Activated naive CD8-positive, alpha-beta T cell (primary cell): ENCODE data around the gene CCDC138.

Experiments
- H3K27ac Mint-ChIP-seq: one replicate; pipeline ENCODE4 v1.8.0; 2021; ENCODE audit warnings: mixed read lengths
- H3K27me3 Mint-ChIP-seq: one replicate; pipeline ENCODE4 v1.8.0; 2021; ENCODE audit warnings: mixed read lengths
- H3K36me3 Mint-ChIP-seq: one replicate; pipeline ENCODE4 v1.8.0; 2021; ENCODE audit warnings: mixed read lengths
- H3K4me1 Mint-ChIP-seq: one replicate; pipeline ENCODE4 v1.8.0; 2021; ENCODE audit warnings: low read depth, mixed read lengths
- H3K4me3 Mint-ChIP-seq: one replicate; pipeline ENCODE4 v1.8.0; 2021; ENCODE audit warnings: mild to moderate bottlenecking, mixed read lengths
- H3K9me3 Mint-ChIP-seq: one replicate; pipeline ENCODE4 v1.8.0; 2021; ENCODE audit warnings: low read depth, mixed read lengths

CCDC138 gene

DNA sequence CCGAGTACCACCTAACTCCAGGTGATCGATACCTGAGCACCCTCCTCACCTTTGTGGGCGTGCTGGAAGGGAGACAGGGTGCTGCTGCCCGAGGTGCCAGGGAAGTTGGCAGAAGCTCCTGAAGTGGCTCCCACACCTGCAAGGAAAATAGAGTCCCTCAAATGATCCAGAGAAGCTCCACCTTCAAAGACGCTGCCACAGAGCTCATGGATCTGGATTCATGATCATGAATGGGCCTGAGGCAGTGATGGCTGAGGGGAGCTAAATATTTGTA, 126.0 kb downstream of the CCDC138 start:
- Mint-ChIP-seq H3K36me3 (peaks cover 2% of the 10 kb centered on the region), H3K9me3 (no peaks in the 10 kb centered on the region), H3K27ac (no peak overlapping the region), H3K4me3 (no peak overlapping the region), H3K27me3 (no peaks in the 10 kb centered on the region), H3K4me1 (peaks cover 12% of the 10 kb centered on the region)

DNA sequence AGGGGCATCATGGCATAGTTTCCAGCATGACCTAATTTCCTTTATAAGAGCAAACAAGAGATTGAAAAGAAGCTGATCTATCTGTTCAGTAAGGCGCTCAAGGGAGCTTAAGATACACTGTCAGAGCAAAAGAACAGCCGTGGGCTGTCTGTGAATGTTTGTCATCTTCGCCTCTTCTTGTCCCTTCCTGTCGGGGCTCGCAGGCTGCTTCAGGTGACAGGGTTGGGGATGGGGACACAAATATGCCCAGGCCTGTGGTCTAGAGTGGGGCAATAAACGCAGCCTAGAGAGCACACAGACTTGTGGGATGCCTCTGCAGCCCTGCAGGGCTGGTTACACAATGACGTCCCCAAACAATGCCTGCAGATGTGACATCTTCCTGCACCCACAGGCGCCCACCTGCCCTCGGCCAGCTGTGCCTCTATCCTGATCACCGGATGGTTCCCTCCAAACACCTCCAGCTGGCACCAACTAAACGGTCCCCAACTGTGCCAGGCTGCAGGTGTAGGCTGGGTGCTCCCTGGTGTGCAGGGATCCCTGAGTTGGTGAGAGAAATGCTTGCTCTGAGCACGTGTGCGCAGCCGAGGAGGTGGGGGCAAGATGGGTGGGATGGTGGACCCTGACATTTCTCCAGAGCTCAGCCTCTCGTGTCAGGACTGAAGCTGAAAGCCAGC, 129.7 kb downstream of the CCDC138 start:
- Mint-ChIP-seq H3K9me3 (no peaks in the 10 kb centered on the region), H3K27me3 (no peaks in the 10 kb centered on the region), H3K4me3 (no peak overlapping the region), H3K4me1 (peaks cover 7% of the 10 kb centered on the region), H3K36me3 (no peaks in the 10 kb centered on the region), H3K27ac (no peak overlapping the region)

DNA sequence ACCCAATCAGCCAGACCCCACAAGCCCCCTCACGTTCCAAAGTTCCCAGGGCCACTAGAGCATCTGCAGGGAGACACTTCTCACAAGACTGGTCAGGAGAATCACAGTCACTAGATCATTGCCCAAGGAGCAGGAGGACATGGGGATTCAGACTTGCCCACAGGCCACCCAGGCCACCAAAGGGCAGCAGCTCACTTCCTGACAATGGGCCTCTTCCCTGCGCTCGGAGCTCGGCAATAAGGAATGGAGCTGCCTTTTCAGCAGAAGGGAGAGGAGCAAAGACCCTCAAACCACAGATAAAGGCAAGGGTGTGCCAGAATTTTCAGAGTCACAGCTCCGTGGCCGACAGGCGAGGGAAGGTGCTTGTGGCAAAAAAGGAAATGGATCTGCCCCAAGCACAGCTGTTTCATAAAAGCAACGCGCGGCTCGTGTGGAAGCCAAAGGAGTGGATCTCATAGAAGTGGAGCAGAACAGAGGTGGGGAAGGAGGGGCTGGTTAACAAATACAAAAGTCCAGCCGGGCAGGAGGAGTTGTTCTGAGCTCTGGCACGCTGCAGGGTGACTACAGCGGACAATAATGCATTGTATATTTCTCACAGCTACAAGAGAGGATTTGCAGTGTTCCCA, 130.3 kb downstream of the CCDC138 start:
- Mint-ChIP-seq H3K4me3 (no peak overlapping the region), H3K4me1 (peaks cover 7% of the 10 kb centered on the region), H3K27me3 (no peaks in the 10 kb centered on the region), H3K9me3 (no peaks in the 10 kb centered on the region), H3K27ac (no peak overlapping the region), H3K36me3 (no peaks in the 10 kb centered on the region)

DNA sequence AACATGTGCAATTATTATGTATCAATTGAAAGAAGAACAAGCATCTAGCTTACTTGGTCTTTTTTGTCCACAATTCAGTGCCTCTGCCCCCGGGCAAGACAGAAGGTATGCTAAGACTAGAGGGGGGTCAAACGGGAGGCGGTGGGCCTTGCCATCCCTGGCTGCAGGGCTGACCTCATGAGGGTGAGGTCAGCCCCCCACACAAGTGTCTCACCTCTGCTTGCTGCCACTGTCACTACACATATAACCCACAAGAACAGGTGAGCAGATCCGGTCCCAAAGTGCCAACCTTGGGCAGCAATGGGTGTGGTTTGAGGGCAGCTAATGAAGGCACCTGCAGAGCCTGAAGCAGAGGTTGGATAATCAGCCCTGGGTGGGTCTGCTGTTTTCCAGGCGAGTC, 131.0 kb downstream of the CCDC138 start:
- H3K4me1 Mint-ChIP-seq = peaks cover 7% of the 10 kb centered on the region
- no peaks in the 10 kb centered on the region for H3K9me3 Mint-ChIP-seq
- H3K36me3 Mint-ChIP-seq = no peaks in the 10 kb centered on the region
- no peaks in the 10 kb centered on the region for H3K27me3 Mint-ChIP-seq
- H3K4me3 Mint-ChIP-seq = no peak overlapping the region
- no peak overlapping the region for H3K27ac Mint-ChIP-seq

DNA sequence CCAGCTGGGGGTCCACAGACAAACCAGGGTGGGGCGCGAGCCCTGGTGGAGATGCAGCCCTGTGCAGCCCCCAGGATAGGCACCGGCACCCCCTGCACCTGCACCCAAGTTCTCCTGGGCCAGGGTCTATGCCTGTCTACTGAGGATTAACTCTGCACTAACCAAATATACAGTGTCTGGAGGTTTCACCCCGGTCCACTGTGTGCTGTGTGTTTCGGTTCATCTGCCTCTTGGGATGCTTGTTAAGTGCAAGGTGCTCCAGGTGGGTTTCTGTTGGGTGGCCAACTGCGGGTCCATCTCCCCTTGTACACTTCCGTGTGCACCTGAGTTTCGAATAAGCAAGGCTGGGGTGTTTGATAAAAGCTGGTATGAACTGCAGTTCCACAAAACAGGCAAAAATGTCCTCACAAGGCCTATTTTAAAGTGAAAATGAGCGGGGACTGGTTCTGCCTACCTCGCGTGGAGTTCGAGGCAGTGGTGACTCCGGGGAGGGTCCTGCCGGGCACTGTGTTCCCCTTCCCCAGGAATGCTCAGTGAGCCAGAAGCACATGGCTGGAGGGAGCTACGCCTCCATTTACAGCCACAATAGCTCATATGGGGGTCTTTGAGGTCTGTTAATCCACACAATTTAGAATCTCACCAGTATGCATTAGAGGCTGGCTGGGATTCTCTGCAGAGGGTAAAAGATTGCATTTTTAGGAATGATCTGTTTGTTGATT, 131.7 kb downstream of the CCDC138 start:
- Mint-ChIP-seq H3K4me3 (no peak overlapping the region), H3K36me3 (no peaks in the 10 kb centered on the region), H3K27ac (no peak overlapping the region), H3K9me3 (no peaks in the 10 kb centered on the region), H3K27me3 (no peaks in the 10 kb centered on the region), H3K4me1 (peaks cover 7% of the 10 kb centered on the region)

DNA sequence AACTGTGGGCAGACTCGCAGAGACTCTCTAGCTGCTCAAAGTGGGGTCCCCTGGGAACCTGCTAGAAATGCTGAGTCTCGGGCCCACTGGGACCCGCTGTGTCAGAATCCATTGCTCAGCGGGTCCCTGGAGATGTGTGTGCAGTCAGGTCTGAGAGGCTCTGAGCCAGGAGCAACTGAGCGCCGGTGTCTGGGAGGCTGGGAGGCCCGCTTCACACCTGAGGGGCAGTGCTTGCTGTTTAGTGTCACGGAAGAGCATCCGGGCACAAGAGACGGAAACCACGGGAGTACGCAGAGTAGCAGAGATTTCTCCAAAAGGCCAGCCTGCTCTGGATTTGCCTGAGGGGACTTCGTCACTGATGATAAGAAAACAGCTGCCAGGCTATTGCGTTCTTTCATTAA, 132.4 kb downstream of the CCDC138 start:
- H3K4me1 Mint-ChIP-seq = peaks cover 7% of the 10 kb centered on the region
- no peak overlapping the region for H3K4me3 Mint-ChIP-seq
- no peaks in the 10 kb centered on the region for H3K9me3 Mint-ChIP-seq
- no peaks in the 10 kb centered on the region for H3K36me3 Mint-ChIP-seq
- H3K27ac Mint-ChIP-seq = no peak overlapping the region
- H3K27me3 Mint-ChIP-seq = no peaks in the 10 kb centered on the region

DNA sequence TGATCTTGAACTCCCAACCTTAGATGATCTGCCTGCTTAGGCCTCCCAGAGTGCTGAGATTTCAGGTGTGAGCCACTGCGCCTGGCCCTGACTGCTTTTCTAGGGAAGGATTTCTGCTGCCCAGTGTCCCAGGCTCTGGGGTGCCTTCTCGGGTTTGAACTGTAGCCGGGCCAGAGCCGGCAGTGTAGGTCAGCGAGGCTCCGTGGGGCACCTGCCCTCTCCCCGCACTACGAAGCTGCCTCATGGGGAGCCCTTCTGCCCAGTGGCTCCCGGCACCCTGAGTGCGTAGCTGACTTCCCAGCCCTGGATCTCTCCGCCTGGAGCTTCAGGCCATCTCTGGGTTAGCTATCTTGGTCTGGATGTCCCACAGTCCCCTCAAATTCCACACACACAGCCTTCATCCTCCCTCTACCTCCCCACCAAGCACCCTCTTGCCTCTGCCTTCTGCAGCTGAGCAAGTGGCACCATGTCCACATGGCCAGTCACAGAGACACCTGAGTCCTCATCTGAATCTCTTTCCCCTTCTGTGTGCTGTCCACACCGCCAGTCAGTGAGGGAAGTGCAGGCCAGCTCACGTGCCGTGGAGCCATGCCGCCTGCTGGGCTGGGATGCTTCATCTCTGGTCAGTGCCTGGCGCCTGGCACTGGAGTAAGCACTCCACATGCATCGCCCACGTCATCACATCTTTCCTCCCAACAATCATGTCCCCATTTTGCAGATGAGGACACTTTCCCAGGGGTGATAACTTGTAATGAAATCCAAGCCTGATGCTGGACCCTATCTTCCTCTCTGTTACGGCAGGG, 133.2 kb downstream of the CCDC138 start:
- no peaks in the 10 kb centered on the region for H3K27me3 Mint-ChIP-seq

DNA sequence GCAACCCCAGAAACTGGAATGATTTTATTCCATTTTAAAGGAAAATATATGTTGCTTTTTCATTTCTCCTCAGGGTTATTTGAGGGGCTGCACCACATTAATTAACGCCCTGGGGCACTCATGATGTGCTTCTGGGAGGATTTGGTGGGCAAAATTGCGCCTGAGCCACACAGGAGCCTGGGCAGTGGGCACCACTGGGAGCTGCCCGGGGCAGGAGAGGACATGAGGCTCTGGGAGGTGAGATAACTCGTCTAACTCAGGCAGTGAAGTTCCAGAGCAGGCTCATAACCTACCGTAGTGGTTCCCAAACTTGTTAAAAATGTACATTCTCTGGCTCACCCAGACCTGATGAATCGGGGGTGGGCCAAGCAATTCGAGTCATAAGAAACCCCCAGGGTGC, 134.1 kb downstream of the CCDC138 start:
- H3K9me3 Mint-ChIP-seq = no peaks in the 10 kb centered on the region
- no peak overlapping the region for H3K27ac Mint-ChIP-seq
- H3K4me1 Mint-ChIP-seq = peaks cover 4% of the 10 kb centered on the region
- H3K36me3 Mint-ChIP-seq = no peaks in the 10 kb centered on the region
- H3K4me3 Mint-ChIP-seq = no peak overlapping the region
- H3K27me3 Mint-ChIP-seq = no peaks in the 10 kb centered on the region

More for the DNA sequence above, 133.2 kb downstream of the CCDC138 start:
- peaks cover 4% of the 10 kb centered on the region for H3K4me1 Mint-ChIP-seq
- no peaks in the 10 kb centered on the region for H3K9me3 Mint-ChIP-seq
- H3K27ac Mint-ChIP-seq = no peak overlapping the region
- no peak overlapping the region for H3K4me3 Mint-ChIP-seq
- H3K36me3 Mint-ChIP-seq = no peaks in the 10 kb centered on the region

DNA sequence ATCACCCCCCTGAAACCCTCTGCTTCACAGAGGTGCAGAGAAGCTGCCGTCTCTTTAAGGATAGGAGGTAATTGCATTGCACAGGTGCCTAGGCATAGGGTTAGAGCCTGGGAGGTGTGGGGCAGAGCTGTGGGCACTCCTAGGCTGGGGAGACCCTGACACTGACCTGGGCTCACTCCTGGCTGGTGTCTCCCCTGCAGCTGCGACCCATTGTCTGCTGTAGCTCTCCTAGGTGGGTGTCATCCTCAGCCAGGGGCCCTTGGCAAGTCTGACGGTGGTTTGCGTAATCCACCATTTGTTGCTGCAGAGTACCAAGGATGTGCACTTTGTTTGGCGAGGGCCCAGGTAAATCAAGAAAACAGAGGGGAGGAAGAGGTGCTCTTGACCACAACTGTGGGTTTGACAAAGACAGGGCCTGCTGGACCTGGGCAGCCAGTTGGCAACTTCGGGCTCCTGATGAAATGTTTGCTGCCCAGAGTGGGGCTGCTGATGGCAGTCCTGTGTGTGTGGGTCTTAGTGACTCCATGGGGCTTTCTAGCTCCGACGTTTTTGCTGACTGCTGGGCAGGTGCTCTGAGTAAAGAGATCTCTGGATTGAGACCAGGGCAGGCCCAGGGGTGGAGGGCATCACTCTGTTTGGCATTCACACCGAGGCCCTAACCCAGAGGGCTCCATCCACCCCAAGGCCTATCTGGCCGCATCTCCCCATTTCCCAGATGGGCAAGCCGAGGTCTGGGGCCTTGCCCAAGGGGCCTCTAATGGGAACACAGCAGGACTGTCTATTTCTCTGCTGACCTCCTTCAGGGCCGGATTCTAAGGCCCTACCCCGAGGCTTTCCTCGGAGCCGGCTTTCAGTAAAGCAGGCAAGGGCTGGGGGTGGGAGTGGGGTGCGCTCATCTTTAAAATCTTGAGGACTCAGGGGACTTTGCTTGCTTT, 134.8 kb downstream of the CCDC138 start:
- Mint-ChIP-seq H3K4me3 (no peak overlapping the region), H3K27ac (no peak overlapping the region), H3K9me3 (no peaks in the 10 kb centered on the region), H3K4me1 (peaks cover 4% of the 10 kb centered on the region), H3K36me3 (no peaks in the 10 kb centered on the region), H3K27me3 (no peaks in the 10 kb centered on the region)

DNA sequence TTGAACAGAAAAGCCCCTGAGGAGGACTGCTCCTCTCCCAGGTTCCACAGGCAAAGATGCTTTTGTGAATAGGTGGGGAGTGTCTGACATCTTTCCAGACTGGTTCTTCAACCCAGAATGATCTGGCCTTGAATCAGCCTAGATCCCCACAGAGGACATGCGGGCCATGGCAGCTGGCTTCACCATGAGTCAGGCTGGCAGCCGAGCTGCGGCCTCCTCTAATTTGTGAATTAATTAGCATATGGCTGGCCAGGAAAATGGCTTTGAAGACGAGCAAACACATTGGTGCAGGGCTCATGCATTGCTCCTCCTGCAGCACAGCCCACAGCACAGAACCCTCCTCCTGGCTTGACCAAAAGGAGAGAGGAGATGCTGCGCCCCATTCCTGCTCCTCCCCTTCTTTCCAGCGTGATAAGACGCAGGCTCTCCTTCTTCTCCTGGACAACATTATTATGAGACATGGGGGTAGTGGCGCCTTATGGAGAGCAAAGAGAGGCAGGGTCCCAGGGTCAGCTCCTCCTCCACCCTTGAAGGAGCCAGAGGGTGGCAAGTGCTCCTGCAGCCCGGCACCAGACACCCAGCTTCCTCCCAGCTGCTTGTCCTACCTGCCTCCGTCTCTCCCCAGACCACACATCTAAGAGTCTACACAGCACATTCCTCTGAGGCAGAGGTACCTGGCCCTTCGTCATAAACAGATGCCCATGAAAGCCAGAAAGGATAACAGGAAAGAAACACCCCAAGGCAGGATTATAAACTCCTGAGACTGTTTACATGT, 135.8 kb downstream of the CCDC138 start:
- H3K4me1 Mint-ChIP-seq = no peaks in the 10 kb centered on the region
- no peaks in the 10 kb centered on the region for H3K27me3 Mint-ChIP-seq
- H3K36me3 Mint-ChIP-seq = no peaks in the 10 kb centered on the region
- no peak overlapping the region for H3K4me3 Mint-ChIP-seq
- H3K9me3 Mint-ChIP-seq = no peaks in the 10 kb centered on the region
- no peak overlapping the region for H3K27ac Mint-ChIP-seq

DNA sequence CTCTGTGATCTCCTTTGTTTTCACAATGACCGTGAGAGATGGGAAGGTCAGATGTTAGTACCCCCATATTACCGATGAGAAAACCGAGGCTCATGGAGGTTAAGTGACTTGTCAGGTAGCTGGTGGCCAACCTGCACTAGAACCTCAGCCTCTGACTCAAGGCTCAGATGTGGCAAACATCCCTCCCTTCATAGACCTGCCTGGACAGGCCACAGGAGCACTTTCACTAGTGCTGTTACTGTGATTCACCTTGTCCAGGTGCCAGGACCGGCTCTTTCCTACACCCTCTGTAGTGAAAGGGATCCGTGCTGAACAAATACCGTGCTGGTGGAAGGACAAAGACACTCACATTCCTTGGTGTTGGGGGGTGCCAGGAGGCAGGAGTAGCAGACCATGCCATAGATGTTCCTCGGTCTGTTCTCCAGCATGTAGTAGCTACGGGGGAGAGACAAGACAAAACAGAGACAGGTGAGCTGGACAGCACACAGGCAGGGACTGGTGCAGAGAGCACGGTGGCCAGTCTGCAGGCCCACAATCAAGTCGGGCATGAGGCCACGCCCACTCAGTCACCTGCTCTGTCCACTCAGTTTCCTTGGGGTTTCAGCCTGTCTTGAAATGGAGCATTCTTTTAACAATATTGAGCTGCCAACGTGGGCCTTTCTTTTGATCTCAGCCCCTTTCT, 136.6 kb downstream of the CCDC138 start:
- no peak overlapping the region for H3K4me3 Mint-ChIP-seq
- H3K27ac Mint-ChIP-seq = no peak overlapping the region
- H3K9me3 Mint-ChIP-seq = no peaks in the 10 kb centered on the region
- peaks cover under 1% of the 10 kb centered on the region for H3K4me1 Mint-ChIP-seq
- no peaks in the 10 kb centered on the region for H3K36me3 Mint-ChIP-seq
- no peaks in the 10 kb centered on the region for H3K27me3 Mint-ChIP-seq

DNA sequence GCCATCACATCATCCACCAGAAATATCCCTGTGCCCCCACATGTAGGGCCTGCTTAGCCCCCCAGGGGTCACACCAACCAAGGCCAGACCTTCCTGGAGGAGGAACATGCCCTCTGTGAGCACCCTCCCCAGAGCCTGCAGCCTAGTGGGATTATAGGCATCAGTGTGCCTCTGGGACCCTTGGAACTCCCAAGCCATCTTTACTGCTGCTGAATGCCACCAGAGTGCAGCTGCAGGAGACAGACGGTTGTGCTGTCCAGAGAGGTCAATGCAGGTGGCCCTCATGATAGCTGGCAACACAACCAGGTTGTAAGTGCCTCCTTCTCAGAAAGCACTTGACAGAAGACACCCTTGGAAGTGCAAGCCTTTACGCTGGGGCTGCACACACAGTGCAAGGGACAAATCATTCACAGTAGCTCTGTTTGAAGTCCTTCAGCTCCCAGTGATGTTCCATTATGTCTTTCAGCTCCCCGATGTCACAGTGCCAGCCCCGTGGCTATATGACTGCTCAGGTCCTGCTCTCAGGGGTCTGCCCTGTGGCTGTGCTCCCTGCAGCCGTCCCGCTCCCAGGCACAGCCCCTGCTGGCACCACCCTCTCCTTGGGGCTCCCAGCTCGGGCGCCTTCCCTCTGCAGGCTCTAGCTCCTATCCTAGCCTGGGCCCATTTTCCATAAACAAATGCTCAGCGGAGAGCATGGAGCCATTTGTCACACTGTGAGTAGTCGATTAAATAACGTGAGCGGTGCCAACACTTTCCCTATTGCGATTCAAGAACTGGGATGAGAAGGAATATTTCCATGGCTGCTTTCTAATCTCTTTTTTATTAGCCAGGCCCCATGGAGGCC, 137.4 kb downstream of the CCDC138 start:
- Mint-ChIP-seq H3K9me3 (no peaks in the 10 kb centered on the region), H3K27ac (no peak overlapping the region), H3K4me1 (peaks cover 6% of the 10 kb centered on the region), H3K36me3 (peaks cover 2% of the 10 kb centered on the region), H3K27me3 (no peaks in the 10 kb centered on the region), H3K4me3 (no peak overlapping the region)
